T-helper 1 cell treated with Interleukin-12 subunit alpha and Interleukin-12 subunit beta and Interleukin-4 antibody, amounts not matched to agents 30 μg/mL and 1 μg/mL, for 36 hours (primary cell): ENCODE data around the gene MCTS1.
"Not testable (repeated sequence)": the region's sequence is repeated elsewhere in the genome, so short reads cannot be mapped to it uniquely, and the experiment has no call there.

Experiments
- H3K27ac Mint-ChIP-seq: one replicate; pipeline ENCODE4 v1.8.0; 2021; ENCODE audit warnings: mild to moderate bottlenecking, mixed read lengths
- H3K27me3 Mint-ChIP-seq: one replicate; pipeline ENCODE4 v1.8.0; 2021; ENCODE audit warnings: low read depth, mixed read lengths
- H3K36me3 Mint-ChIP-seq: one replicate; pipeline ENCODE4 v1.8.0; 2021; ENCODE audit warnings: low read depth, mixed read lengths
- H3K4me1 Mint-ChIP-seq: one replicate; pipeline ENCODE4 v1.8.0; 2021; ENCODE audit warnings: low read depth, mixed read lengths
- H3K4me3 Mint-ChIP-seq: one replicate; pipeline ENCODE4 v1.8.0; 2021; ENCODE audit warnings: mild to moderate bottlenecking, moderate library complexity, mixed read lengths
- H3K9me3 Mint-ChIP-seq: one replicate; pipeline ENCODE4 v1.8.0; 2021; ENCODE audit warnings: mixed read lengths

Gene MCTS1, protein sequence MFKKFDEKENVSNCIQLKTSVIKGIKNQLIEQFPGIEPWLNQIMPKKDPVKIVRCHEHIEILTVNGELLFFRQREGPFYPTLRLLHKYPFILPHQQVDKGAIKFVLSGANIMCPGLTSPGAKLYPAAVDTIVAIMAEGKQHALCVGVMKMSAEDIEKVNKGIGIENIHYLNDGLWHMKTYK

DNA sequence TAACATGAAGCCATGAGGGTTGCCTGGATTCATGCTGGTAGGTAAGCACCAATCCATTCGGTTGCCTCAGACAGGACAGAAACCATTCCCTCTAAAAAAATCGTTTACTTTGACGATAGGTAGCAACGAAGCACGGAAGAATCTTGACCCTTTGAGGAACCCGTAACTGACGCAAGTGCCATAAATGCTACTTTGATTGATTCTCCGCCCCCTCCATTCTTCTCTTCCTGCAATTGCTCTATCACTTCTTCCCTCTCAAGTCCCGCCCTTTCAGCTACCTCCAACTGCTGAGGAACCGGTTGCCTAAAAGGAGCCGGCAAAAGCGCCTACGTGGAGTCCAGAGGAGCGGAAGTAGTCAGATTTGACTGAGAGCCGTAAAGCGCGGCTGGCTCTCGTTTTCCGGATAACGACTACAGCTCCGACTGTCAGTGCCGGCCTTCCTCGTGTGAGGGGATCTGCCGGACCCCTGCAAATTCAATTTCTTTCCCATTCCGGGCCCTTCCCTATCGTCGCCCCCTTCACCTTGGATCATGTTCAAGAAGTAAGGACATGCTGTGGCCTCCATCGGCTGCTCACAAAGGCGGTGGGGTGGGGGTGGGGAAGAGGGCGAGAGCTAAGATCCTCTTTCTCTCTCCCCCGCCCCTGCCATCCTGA lies at the start of gene MCTS1:
Gene MCTS1, plus strand, starts transcription at position 395 of the 654 bp plus-strand sequence. Its CDS starts 136 bp downstream, at position 531.
- Mint-ChIP-seq H3K27me3 (no peaks in the 10 kb centered on the region), H3K9me3 (no peaks in the 10 kb centered on the region), H3K4me1 (peaks cover 6% of the 10 kb centered on the region), H3K36me3 (peaks cover 8% of the 10 kb centered on the region), H3K4me3 (peak within 1 kb of the TSS; percentile 99), H3K27ac (peak within 1 kb of the TSS; percentile 100)

DNA sequence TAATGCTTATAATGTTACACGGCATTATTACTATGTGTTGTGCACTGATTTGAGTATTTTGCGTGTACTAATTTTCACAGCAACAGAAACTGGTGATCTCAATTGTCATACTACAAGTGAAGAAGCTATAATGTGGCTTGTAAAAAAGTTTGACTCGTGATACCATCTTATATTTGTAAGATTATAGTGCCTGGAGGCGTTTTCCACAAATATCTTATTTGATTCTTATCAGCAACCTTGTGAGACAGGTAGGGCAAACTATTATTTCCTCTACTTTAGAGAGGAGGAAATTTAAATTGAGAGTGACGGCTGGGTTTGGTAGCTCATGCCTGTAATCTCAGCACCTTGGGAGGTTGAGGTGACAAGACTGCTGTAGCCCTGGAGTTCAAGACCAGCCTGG lies 47.6 kb upstream of the MCTS1 start:
- no peaks in the 10 kb centered on the region for H3K9me3 Mint-ChIP-seq
- no peak overlapping the region for H3K4me3 Mint-ChIP-seq
- peaks cover 8% of the 10 kb centered on the region for H3K36me3 Mint-ChIP-seq
- no peak overlapping the region for H3K27ac Mint-ChIP-seq
- H3K27me3 Mint-ChIP-seq: no peaks in the 10 kb centered on the region
- H3K4me1 Mint-ChIP-seq: peaks cover 12% of the 10 kb centered on the region

DNA sequence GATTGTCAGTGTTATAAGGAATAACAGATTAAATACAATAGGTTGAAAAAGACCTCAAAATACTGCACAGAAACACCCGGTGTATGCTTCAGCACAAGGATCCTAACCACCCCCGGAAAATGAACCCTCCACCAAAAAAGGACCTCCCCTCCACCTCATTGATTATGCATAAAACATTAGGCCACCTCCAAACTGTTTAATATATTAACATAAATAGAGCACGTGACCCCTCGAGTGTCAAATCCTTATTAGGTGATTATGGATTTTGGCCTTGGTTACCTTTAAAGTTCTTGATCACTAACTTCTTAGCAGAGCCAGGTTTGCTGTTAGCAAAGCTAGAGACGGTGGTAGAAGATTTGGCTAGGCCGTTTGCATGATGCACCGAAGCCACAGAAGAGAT lies 44.1 kb upstream of the MCTS1 start:
- Mint-ChIP-seq H3K36me3 (peaks cover 9% of the 10 kb centered on the region), H3K9me3 (no peaks in the 10 kb centered on the region), H3K4me3 (peak overlapping the region; percentile 100), H3K27me3 (no peaks in the 10 kb centered on the region), H3K4me1 (peaks cover 15% of the 10 kb centered on the region), H3K27ac (peak overlapping the region; percentile 99)

DNA sequence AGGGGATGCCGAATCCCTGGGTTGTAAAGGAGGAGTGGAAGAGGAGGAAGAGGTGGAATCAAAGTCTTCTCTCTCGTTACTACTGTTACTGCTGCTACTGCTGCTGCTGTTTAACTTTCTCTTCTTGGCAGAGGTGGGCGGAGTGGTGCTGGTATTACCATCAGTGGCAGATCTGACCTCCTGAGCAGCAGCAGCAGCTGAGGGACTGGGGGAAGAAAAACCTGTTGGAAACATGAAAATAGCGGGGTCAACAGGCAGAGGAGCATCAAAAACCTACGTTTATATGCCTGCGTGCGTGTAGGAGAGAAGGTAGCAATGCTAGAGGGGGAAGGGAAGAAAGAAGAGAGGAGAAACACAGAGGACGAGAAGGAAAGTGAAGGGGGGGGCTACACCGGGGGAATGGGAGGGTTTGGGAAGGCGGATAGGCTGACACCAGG lies 43.5 kb upstream of the MCTS1 start:
- H3K4me1 Mint-ChIP-seq: peaks cover 14% of the 10 kb centered on the region
- no peaks in the 10 kb centered on the region for H3K9me3 Mint-ChIP-seq
- no peaks in the 10 kb centered on the region for H3K27me3 Mint-ChIP-seq
- peak overlapping the region; percentile 100 for H3K4me3 Mint-ChIP-seq
- H3K27ac Mint-ChIP-seq: peak overlapping the region; percentile 99
- peaks cover 9% of the 10 kb centered on the region for H3K36me3 Mint-ChIP-seq

DNA sequence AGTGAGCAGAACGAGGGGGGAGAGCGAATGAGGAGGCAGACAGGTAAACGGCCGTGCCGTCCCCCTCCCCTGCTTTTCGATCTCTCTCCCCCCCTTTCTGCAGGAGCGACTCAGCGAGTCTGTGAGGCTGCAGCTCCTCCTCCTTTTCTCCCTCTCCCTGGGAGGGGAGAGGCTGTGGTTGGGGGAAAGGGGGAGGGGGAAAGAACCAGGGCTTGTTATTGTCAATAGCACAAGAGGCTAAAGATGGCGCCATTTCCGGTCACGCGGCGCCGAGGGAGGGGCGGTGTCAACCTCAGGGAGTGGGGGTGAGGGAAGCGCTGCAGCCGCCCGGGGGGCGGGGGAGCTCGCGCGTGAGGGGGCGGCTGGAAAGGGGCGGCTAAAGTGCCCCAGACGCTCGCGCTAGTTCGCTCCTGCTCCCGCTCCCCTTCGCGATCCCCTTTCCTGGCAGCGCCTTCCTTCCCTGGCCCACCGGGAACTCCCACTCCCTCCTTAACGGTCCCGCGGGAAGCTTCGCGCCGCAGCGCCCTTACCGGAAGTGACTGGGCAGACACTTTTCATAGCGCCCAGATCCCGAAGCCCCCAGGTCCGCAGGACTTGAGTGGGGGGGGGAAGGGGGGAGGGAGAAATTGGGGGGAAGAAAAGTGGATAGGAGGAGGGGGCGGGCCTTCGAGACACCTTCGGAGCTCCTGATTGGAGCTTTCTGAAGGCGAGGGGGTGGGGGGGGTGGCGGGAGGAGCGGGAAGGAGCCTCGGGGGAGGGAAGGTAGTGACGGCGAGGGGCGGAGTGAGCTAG lies 42.9 kb upstream of the MCTS1 start, which contains the start of gene CUL4B:
Gene CUL4B, minus strand, starts transcription at position 121 of the 792 bp plus-strand sequence. CDS start 324 bp downstream, outside the sequence.
- H3K9me3 Mint-ChIP-seq: no peaks in the 10 kb centered on the region
- peak within 1 kb of the TSS; percentile 100 for H3K4me3 Mint-ChIP-seq
- H3K4me1 Mint-ChIP-seq: peaks cover 14% of the 10 kb centered on the region
- no peaks in the 10 kb centered on the region for H3K27me3 Mint-ChIP-seq
- peak within 1 kb of the TSS; percentile 99 for H3K27ac Mint-ChIP-seq
- H3K36me3 Mint-ChIP-seq: peaks cover 9% of the 10 kb centered on the region

DNA sequence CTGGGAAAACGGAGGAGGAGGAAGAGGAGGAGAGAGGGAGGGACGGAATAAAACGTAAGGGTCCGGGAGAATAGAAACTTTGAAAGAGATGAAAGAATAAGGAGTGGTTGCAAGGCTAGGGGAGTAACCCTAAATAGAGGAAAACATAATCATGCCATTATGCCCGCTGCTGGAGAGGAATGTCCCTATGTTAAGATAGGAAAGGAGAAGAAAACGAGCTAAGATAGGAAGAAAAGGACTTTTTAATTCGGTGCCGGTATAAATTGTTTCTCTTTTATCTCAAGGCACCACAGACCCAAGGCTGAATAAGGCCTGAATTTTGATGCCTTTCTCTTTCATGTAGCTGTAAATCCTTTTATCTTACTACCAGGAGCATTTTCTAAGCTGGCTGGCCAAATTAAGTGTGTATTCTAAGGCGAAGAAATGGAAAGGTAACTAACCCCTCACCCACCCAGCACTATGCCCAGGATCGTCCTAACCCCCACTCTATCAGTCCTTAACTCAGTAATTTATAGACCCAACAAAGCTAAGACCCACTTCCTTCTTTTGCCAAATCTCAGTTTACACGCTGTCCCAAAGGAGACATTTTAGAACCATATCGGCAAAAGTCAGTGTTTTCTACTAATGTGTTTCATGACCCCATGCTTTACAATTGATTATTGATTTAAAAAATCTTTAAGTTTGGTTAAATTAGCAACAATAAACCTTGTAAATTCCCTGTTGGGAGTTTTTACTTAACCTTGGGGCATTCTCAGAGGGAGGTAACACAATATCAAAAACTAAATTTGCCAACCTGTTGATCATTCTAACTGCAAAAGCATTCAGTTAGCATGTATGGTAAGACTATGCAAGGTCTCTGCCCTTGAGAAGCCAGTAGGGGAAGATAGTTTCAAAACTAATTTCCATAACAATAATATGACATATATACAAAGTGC lies 42.0 kb upstream of the MCTS1 start:
- Mint-ChIP-seq H3K4me3 (peak overlapping the region; percentile 100), H3K27ac (peak overlapping the region; percentile 99), H3K36me3 (peaks cover 7% of the 10 kb centered on the region), H3K27me3 (no peaks in the 10 kb centered on the region), H3K9me3 (no peaks in the 10 kb centered on the region), H3K4me1 (peaks cover 12% of the 10 kb centered on the region)

DNA sequence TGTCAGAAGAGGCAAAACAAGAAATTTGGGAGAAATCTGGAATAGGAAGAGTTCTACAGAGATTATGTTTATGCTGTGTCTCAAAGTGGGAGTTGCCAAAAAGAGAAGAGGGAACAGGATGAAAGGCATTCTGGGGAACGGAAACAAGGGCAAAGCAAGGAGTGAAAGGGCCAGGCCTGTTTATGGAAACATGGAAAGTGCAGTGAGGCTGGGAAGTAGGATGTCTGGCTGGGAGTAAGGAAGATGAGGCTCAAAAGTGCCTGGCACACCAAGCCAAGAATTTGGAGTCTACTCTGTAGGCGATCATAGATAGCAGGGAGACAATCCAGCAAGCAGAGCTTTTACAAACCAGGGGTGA lies 41.4 kb upstream of the MCTS1 start:
- Mint-ChIP-seq H3K4me3 (no peak overlapping the region), H3K27me3 (no peaks in the 10 kb centered on the region), H3K36me3 (peaks cover 3% of the 10 kb centered on the region), H3K4me1 (peaks cover 9% of the 10 kb centered on the region), H3K27ac (no peak overlapping the region), H3K9me3 (no peaks in the 10 kb centered on the region)

DNA sequence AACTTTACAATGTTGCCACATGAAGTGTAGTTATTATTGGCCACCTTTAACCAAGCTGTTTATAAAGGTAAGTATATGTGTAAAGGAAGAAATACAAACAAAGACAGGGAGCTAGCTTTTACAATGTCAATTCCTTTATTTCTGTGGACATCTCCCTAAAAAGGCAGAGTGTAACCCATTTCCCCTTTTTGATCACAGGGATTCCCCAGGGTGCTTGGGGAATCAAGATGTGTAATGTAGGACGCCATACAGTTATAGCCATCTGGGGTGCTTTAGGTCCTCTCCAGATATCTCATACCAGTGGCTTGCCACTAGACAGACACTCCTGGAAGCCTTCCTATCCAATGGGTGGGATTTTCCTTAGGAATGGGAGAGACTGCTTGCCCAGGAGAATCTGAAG lies 39.0 kb upstream of the MCTS1 start:
- Mint-ChIP-seq H3K27me3 (no peaks in the 10 kb centered on the region), H3K4me3 (no peak overlapping the region), H3K27ac (no peak overlapping the region), H3K36me3 (peaks cover 3% of the 10 kb centered on the region), H3K9me3 (no peaks in the 10 kb centered on the region), H3K4me1 (peaks cover 6% of the 10 kb centered on the region)

DNA sequence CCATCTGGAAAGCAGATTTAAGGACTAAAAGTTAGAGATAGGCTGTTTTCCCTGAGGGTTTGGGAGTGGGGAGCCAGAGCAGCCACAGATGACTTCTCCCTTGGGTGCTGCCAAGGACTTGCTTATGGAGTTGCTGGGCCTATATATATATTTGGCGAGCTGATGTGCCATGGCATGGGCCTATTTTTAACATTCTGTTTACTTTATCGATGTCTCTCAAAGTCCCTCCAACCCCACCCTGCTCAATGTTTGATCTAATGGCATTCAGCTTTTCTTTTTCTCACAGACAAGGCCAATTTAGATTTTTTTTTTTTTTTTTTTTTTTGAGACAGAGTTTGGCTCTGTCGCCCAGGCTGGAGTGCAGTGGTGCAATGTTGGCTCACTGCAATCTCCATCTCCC lies 37.1 kb upstream of the MCTS1 start:
- H3K27me3 Mint-ChIP-seq: no peaks in the 10 kb centered on the region
- no peaks in the 10 kb centered on the region for H3K9me3 Mint-ChIP-seq
- H3K27ac Mint-ChIP-seq: no peak overlapping the region
- H3K4me3 Mint-ChIP-seq: no peak overlapping the region
- H3K36me3 Mint-ChIP-seq: peaks cover 3% of the 10 kb centered on the region
- peaks cover 4% of the 10 kb centered on the region for H3K4me1 Mint-ChIP-seq

DNA sequence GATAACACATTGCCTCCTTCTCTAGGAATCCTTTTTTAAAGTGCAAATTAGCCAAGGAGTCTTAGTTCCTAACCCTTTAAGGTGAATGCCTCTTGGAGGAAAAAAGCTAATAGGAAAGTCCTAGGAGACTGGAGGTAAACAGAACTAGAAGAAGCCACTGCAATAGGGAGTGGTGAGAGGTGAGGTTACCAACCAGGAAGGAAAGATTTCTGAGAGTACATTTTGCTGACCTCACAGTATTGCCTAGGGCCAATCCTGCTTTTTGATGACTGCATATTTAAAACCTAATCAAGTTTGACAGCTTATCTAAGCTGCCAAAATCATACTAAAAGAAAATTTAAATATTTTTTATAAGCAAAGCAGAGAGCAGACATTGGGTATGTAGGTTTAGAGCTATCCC lies 35.9 kb upstream of the MCTS1 start:
- H3K4me1 Mint-ChIP-seq: peaks cover 2% of the 10 kb centered on the region
- H3K9me3 Mint-ChIP-seq: no peaks in the 10 kb centered on the region
- no peaks in the 10 kb centered on the region for H3K27me3 Mint-ChIP-seq
- no peaks in the 10 kb centered on the region for H3K36me3 Mint-ChIP-seq
- no peak overlapping the region for H3K4me3 Mint-ChIP-seq
- H3K27ac Mint-ChIP-seq: no peak overlapping the region

DNA sequence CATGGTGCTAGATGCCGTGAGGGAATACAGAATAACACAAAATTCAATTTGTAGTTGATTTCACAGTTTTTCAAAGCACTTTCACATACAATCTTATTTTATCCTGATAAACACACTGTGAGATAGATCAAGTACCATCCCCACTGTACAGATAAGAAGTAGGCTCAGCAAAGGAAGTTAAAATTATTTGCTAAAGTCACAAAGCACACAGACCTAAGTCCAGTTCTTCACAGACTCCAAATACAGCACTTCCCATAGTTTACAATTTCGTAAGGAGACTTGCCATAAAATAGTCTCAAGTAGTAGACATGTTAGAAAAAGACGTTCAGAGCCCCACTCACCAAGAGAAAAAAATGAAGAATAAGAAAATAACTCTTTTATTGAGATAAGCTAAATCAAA lies 35.3 kb upstream of the MCTS1 start:
- Mint-ChIP-seq H3K36me3 (no peaks in the 10 kb centered on the region), H3K4me1 (peaks cover 2% of the 10 kb centered on the region), H3K9me3 (no peaks in the 10 kb centered on the region), H3K4me3 (no peak overlapping the region), H3K27ac (no peak overlapping the region), H3K27me3 (no peaks in the 10 kb centered on the region)

DNA sequence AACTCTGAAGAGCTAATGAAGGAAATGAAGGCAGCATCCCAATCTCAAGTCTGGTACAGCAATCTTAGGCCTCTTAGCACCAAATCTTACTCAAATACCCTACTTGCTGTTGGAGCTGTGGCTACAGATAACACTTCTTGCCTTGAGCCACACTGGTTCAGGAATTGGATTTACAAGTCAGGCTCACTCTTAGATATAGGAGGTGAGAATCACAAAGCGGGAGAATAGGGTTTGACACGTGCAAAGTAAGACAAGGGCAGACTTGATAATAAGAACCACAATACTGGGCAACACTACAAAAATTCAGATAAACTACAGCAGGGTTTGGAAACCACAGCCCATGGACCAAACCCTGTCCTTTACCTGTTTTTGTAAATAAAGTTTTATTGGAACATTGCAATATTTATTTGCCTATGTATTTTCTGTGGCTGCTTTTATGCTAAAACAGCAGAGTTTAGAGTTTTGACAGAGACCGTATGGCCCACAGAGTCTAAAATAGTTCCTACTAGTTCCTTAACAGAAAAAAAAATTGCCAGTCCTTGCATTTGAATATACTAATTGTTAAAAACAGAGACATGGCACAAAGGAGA lies 33.8 kb upstream of the MCTS1 start:
- H3K9me3 Mint-ChIP-seq: no peaks in the 10 kb centered on the region
- H3K4me1 Mint-ChIP-seq: peaks cover 2% of the 10 kb centered on the region
- H3K27me3 Mint-ChIP-seq: no peaks in the 10 kb centered on the region
- H3K27ac Mint-ChIP-seq: no peak overlapping the region
- no peaks in the 10 kb centered on the region for H3K36me3 Mint-ChIP-seq
- no peak overlapping the region for H3K4me3 Mint-ChIP-seq

DNA sequence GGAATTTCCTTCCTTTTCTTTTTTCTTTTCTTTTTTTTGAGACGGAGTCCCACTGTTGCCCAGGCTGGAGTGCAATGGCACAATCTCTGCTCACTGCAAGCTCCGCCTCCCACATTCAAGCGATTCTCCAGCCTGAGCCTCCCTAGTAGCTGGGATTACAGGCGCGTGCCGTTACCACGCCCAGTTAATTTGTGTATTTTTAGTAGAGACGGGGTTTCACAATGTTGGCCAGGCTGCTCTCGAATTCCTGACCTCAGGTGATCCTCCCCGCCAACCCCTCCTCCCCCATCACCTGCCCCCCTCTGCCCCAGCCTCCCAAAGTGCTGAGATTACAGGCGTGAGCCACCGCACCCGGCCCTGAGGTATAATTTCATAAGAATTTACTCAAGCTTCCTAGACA lies 30.1 kb upstream of the MCTS1 start:
- H3K36me3 Mint-ChIP-seq, H3K27me3 Mint-ChIP-seq, H3K4me1 Mint-ChIP-seq, H3K4me3 Mint-ChIP-seq, H3K27ac Mint-ChIP-seq, H3K9me3 Mint-ChIP-seq: not testable (repeated sequence)
